GM19025 (cell line): ENCODE data around the gene TNNI3.
"Not testable (repeated sequence)": the region's sequence is repeated elsewhere in the genome, so short reads cannot be mapped to it uniquely, and the experiment has no call there.

Experiments
- ATAC-seq: cut with Tn5 transposase; IDR thresholded peaks from one replicate; pipeline ENCODE4 v1.9.1; 2021; ENCODE audit warnings: mild to moderate bottlenecking, low read depth, moderate library complexity; ENCODE audit not compliant: unreplicated experiment

The TNNI3 gene

DNA sequence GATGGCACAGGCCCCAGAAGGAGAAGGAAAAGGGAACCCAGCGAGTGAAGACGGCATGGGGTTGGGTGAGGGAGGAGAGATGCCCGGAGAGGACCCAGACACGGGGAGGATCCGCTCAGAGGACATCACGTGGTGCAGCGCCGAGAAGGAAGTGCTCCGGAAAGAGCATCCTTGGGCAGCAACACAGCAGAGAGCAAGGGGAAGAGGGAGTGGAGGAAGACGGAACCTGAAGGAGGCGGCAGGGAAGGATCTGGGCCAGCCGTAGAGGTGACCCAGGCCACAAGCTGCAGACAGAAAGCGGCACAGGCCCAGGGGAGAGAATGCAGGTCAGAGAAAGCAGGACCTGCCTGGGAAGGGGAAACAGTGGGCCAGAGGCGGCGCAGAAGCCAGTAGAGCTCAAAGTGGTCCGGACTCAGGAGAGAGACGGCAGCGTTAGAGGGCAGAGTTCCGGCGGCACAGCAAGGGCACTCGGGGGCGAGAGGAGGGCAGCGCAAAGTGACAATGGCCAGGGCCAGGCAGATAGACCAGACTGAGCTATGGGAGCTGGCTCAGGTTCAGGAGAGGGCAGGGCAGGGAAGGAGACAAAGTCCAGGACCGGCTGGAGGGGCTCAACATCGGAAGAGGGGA, 41.2 kb downstream of the TNNI3 start:
- ATAC-seq: no peak

DNA sequence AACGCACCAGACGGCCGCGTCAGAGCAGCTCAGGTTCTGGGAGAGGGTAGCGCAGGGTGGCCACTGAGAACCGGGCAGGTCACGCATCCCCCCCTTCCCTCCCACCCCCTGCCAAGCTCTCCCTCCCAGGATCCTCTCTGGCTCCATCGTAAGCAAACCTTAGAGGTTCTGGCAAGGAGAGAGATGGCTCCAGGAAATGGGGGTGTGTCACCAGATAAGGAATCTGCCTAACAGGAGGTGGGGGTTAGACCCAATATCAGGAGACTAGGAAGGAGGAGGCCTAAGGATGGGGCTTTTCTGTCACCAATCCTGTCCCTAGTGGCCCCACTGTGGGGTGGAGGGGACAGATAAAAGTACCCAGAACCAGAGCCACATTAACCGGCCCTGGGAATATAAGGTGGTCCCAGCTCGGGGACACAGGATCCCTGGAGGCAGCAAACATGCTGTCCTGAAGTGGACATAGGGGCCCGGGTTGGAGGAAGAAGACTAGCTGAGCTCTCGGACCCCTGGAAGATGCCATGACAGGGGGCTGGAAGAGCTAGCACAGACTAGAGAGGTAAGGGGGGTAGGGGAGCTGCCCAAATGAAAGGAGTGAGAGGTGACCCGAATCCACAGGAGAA, 42.0 kb downstream of the TNNI3 start:
- ATAC-seq: no peak

DNA sequence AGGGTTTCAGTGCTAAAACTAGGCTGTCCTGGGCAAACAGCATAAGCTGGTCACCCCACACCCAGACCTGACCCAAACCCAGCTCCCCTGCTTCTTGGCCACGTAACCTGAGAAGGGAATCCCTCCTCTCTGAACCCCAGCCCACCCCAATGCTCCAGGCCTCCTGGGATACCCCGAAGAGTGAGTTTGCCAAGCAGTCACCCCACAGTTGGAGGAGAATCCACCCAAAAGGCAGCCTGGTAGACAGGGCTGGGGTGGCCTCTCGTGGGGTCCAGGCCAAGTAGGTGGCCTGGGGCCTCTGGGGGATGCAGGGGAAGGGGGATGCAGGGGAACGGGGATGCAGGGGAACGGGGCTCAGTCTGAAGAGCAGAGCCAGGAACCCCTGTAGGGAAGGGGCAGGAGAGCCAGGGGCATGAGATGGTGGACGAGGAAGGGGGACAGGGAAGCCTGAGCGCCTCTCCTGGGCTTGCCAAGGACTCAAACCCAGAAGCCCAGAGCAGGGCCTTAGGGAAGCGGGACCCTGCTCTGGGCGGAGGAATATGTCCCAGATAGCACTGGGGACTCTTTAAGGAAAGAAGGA, 42.9 kb downstream of the TNNI3 start:
- no peak for ATAC-seq

DNA sequence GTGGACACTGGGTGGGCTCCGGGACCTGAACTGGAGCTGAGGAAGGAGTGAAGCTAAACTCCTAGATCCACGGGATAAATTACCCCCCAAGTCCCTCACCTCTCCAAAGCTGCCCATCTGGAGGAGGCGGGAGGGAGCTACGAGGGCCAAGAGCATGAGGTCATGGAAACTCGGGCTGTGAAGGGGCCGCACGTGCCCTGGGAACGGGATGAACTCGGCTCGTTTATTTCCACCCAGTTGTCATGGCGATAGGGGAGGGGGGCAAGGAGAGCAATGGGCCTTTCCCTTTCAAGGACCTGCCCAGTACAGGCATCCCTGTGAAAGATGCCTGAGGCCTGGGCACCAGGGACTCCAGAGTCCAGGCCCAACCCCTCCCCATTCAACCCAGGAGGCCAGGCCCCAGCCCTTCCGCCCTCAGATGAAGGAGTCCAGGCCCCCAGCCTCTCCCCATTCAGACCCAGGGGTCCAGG, 43.9 kb downstream of the TNNI3 start:
- ATAC-seq: no peak

DNA sequence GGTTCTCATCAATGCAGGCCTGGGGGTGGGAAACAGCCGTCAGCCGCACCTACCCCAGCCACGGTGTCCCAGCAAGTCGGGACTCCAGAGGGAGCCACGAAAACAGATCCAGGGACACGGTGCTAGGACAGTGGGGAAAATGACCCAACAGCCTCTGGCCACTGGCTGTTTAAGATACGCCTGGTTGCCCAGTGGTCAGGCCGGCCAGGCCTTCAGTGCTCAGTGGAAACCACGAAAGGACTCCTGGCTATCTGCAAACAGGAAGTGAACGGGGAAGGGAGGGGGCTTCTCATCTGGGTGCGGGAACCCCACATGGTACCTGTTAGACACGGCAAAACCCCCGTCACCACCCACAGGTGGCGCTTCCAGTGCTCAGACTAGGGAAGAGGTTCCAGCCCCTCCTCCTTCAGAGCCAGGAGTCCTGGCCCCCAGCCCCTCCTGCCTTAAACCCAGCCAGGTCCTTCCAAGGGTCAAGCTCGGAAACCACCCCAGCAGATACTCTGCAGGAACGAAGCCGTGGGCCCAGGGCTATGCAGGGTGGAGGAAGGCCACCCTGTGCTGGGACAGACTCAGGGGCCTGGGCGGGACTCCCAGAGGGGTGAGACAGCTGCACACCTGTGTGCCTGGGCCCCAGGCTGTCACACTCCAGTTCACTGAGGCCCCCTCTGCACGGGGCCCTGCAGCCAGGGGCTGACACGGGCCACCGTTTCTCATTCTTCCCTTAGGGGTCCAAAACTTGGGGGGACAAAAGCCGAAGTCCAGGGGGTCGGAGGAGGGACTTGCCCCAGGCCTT, 44.6 kb downstream of the TNNI3 start:
- ATAC-seq: no peak

DNA sequence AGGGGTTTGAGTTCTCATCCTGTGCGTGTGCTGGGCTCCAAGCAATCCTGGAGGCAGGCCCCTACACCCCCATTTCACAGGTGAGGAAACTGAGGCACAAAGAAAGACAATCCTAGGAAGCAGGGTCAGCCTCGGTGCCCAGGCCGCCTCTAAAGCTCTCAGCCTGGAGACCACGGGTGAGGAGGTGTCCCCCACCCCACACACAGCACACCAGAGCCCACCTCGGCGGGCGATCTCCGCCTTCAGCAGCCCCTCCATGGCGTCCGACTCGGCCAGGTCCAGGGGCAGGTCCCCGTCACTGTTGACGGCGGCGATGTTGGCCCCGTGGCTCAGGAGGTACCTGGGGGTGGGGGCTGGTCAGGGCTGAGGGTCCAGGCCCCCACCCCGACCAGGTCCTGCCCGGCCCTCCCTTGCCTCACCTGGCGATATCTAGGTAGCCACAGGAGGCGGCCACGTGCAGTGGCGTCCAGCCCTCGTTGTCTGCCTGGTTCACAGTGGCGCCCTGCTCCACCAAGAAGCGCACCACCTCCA, 45.2 kb downstream of the TNNI3 start:
- no peak for ATAC-seq

DNA sequence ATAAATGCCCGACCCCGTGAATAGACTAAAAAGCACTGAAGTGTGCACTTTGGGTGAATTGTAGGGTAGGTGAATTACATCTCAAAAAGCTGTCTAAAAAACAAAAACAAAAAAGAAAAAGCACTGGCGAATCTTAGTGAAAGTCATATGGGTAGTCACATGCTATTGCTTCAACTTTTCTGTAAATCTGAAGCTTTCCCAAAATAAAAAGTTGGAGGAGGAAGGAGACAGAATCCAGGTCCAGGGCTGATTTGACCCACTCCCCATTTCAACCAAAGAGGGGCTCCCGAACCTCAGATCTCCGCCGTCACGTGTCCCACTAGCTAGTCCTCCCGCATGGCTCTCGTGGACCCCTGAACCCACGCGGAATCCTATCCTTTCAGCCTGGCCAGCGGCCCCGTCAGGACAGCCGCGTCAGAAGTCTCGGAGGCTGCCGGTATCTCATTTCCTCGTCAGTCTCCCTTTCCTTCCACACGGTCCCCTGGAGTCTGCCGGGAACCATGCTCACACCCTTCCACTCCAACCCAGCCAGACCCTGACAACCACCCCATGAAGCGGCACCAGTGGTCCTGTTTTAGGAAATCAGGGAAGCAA, 46.2 kb downstream of the TNNI3 start:
- ATAC-seq: no peak

DNA sequence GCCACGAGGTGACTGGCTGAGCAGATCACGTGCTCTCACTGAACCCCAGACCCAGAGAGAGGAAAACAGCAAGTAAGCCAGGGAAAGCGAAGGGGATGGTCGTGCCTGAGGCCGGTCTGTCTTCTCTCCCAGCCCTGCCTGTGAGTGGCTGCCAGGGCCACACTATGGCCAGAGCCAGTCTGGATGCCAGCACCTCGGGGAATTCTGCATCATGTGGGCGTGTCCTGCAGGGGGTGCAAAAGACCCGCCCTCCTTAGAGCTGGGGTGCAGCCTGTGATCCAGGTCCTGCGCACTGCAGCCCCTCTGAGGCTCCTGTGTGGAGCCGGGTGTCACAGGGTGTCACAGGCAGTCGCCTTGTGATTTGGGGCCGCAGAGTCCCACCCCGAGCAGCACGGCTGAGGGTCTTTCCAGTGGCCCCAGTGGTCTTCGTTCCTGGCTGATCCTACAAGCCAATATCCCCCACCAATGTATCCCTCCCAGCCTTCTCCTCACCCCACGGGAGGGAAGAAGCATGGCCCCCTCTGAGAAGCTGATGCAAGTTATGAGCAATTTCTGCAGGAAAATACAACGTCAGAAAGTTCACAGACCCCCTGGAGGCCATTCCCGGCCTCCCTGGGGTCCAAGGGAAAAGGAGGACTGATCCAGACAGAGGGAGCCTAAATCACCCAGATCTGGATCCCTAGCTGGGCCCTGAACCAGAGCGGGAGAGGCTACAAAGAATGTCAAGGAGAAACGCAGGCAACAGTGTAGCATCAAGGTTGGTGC, 47.8 kb downstream of the TNNI3 start:
- ATAC-seq: no peak

DNA sequence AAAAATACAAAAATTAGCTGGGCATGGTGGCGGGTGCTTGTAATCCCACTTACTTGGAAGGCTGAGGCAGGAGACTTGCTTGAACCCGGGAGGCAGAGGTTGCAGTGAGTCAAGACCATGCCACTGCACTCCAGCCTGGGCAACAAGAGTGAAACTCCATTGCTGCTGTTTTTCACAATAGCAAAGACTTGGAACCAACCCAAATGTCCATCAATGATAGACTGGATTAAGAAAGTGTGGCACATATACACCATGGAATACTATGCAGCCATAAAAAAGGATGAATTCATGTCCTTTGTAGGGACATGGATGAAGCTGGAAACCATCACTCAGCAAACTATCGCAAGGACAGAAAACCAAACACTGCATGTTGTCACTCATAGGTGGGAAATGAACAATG, 50.3 kb downstream of the TNNI3 start:
- ATAC-seq: not testable (repeated sequence)

DNA sequence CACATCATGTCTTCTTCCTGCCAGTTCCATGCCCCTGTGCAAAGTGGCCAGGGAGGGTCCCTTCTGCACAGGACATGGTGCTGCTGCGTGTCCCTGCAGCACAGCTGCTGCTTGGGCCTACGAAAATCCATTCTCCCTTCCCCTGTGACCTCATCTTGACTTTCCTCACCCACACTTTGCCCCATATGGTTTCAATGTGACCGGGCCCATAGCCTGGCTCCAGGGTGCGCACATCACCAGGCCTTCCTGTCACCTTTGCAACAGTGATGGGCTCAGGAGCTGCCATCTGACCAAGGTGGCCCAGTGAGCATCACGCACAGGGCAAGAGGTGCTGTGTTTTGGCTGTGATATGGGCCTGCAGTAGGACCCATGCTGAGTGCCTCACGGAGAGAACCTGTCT, 50.9 kb downstream of the TNNI3 start:
- no peak for ATAC-seq

DNA sequence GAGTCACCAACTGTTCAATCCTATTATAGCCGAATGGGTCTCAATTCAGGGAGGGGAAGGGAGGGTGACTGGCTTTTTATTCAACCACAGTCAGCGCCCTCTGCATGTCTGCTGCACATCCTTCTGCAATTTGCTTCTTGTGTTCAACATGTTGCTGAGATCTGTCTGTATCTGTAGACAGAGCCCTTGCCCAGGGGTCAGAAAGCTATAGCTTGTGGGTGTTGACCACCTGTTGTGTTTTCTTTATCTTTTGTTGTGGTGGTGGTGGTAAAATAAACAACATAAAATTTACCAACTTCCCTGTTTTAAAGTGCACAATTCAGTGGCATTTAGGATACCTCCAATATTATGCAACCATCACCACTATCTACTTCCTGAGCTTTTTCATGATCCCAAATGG, 52.3 kb downstream of the TNNI3 start:
- no peak for ATAC-seq

DNA sequence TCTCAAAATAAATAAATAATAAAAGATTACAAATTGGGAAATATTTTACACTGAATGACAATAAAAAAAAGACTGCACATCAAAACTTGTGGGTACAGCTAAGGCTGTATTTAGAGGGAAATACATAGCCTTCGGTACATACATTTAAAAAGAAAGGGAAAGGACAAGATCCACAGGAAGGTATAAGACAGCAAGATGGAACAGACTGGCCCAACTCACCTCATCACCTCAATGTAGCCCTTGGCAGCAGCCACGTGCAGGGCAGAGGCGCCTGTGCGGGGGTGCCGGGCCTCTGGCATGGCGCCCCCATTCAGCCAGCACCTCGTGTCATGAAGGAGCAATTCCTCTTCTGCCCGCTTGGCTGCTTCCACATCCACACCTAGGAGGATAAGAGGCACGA, 54.3 kb downstream of the TNNI3 start:
- ATAC-seq: no peak
